Measurements from ENCODE around the gene IL4R.

The IL4R gene

DNA sequence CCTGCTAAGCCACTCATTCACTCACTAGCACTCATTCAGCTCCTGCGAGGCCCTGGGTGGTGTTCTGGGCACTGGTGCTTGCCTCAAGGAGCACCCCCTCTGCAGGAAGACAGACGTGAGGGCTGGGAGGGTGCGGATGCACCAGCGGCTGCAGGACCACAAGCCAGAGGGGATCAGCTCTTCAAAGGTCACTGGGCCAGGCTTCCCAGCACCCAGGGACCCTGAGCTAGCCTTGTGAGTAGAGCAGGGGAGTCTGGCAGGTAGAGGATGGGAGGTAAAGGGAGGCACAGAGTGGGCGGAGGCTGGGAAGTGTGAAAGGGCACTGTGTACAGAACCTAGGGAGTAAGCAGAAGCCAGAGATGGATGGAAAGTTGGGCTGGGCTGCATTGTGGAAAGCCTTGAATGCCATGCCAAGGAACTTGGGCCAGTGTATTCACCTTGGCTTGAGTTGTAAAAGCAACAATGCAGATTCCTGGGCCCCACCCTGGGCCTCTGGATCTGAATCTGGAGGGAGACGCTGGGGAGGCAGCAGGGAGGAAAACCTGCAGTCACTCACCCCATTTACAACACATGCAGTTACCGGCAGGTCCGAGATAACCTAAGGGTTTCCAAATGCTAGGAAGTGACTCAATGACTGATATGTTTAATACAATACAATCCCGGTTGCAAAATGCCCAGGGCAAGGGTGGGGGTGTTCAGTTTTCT, 1.7 kb downstream of the IL4R start:
- no peak overlapping the region for H3K4me3 ChIP-seq (IDR thresholded peaks at IDR 0.05; ENCODE audit: insufficient read depth, low read depth, low read length)
- no peak overlapping the region for H3K9ac ChIP-seq
- peak overlapping the region; percentile 87; the same call in 1 of the 2 replicates for H3K4me2 ChIP-seq
- no peak overlapping the region for H3K27ac ChIP-seq
- H3K36me3 ChIP-seq (ENCODE audit: insufficient read depth): no peaks in the 10 kb centered on the region
- TF ChIP-seq, protein P1, sequence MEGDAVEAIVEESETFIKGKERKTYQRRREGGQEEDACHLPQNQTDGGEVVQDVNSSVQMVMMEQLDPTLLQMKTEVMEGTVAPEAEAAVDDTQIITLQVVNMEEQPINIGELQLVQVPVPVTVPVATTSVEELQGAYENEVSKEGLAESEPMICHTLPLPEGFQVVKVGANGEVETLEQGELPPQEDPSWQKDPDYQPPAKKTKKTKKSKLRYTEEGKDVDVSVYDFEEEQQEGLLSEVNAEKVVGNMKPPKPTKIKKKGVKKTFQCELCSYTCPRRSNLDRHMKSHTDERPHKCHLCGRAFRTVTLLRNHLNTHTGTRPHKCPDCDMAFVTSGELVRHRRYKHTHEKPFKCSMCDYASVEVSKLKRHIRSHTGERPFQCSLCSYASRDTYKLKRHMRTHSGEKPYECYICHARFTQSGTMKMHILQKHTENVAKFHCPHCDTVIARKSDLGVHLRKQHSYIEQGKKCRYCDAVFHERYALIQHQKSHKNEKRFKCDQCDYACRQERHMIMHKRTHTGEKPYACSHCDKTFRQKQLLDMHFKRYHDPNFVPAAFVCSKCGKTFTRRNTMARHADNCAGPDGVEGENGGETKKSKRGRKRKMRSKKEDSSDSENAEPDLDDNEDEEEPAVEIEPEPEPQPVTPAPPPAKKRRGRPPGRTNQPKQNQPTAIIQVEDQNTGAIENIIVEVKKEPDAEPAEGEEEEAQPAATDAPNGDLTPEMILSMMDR (conservative IDR thresholded peaks at IDR 0.05; ENCODE audit: low read depth, low read length): no peak
- no peaks in the 10 kb centered on the region; the same call in 1 of the 2 replicates for H4K20me1 ChIP-seq (ENCODE audit: insufficient read depth)
- H3K27me3 ChIP-seq (ENCODE audit: insufficient read depth, low read depth): no peaks in the 10 kb centered on the region
- no peaks in the 10 kb centered on the region; the same call in 1 of the 2 replicates for H3K79me2 ChIP-seq (ENCODE audit: insufficient read depth, low read depth)
- peaks cover 19% of the 10 kb centered on the region for H3K4me1 ChIP-seq (ENCODE audit: low read depth, poor library complexity, severe bottlenecking)
- no peak overlapping the region for H2AFZ ChIP-seq (ENCODE audit: low read depth)

DNA sequence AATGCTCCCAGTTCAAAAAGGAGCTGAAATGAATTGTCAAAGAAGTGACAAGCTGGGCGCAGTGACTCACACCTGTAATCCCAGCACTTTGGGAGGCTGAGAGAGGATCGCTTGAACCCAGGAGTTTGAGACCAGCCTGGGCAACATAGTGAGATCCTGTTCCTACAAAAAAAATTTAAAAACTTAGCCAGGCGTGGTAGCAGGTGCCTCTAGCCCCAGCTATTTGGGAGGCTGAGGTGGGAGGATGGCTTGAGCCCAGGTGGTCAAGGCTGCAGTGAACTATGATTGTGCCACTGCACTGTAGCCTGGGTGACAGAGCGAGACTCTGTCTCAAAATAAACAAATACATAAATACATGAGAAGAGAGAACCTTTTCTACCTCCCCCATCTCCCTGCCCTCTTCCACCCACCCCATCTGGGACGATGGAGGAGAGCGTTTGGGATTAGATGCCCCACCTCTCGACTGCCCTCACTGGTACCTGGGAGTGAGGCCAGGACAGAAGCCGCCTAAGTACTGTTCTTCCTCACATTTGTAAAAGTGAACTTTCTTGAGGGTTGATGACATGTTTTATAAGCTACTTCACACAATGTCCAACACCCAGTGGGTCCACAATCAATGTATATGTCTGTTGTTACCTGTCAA, 2.4 kb downstream of the IL4R start:
- TF ChIP-seq, protein P1 (conservative IDR thresholded peaks at IDR 0.05; ENCODE audit: low read depth, low read length): no peak
- no peaks in the 10 kb centered on the region for H3K27me3 ChIP-seq (ENCODE audit: insufficient read depth, low read depth)
- peaks cover 19% of the 10 kb centered on the region for H3K4me1 ChIP-seq (ENCODE audit: low read depth, poor library complexity, severe bottlenecking)
- H3K4me2 ChIP-seq: no peak overlapping the region
- no peak overlapping the region for H2AFZ ChIP-seq (ENCODE audit: low read depth)
- no peak overlapping the region for H3K27ac ChIP-seq
- H4K20me1 ChIP-seq (ENCODE audit: insufficient read depth): no peaks in the 10 kb centered on the region; the same call in 1 of the 2 replicates
- H3K4me3 ChIP-seq (IDR thresholded peaks at IDR 0.05; ENCODE audit: insufficient read depth, low read depth, low read length): no peak overlapping the region
- H3K79me2 ChIP-seq (ENCODE audit: insufficient read depth, low read depth): no peaks in the 10 kb centered on the region; the same call in 1 of the 2 replicates
- H3K9ac ChIP-seq: no peak overlapping the region
- H3K36me3 ChIP-seq (ENCODE audit: insufficient read depth): no peaks in the 10 kb centered on the region

DNA sequence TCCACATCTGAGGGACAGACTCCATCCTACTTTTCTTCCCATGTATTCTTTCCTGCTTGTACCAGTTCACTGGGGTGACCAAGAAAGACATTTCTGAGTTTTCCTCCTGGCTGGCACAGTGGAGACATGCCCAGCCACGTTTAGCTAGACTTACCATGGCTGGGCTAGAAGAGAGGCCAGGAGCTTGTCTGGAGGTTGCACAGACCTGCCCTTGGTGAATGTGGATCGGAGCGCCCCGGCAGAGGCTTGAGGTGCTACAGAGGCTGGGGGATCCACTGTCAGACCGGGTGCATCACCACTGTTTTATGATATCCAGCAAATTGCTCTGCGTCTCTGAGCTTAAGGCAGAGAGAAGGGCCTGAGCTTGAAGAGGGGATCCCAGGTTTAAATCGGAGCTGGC, 3.5 kb downstream of the IL4R start:
- H3K4me2 ChIP-seq: no peak overlapping the region

DNA sequence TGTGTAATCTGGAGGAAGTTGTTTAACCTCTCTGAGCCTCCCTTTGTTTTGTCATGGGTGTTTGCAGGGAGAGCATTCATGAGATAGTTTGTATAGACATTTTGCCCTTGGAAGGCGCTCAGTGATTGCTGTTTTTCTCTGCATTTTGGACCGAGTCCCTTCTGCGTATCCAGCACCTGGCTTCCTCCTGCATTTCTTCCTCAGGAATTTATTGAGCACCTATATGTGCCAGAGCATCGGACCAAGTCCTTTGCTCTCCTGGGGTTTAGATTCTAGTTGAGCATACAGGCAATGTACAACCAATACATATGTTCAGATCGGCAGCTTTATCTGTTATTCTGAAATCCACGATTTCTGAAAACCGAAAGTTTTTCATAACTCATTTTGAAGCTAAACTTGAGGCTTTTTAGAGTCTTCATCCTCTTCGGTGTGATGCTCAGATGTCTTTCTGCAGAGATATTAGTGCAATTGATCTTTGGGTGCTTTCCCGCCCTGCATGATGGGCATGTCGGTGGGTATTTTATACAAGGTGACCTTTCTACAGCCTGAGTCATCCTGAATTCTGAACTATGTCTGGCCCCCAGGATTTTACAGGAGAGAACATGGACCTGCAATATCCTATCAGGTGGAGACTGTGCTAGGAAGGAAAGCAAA, 4.1 kb downstream of the IL4R start:
- TF ChIP-seq, protein P1 (conservative IDR thresholded peaks at IDR 0.05; ENCODE audit: low read depth, low read length): no peak
- H2AFZ ChIP-seq (ENCODE audit: low read depth): no peak overlapping the region
- H3K27ac ChIP-seq: no peak overlapping the region
- H3K9ac ChIP-seq: no peak overlapping the region
- H3K79me2 ChIP-seq (ENCODE audit: insufficient read depth, low read depth): no peaks in the 10 kb centered on the region; the same call in 1 of the 2 replicates
- H3K4me3 ChIP-seq (IDR thresholded peaks at IDR 0.05; ENCODE audit: insufficient read depth, low read depth, low read length): no peak overlapping the region
- peaks cover 19% of the 10 kb centered on the region for H3K4me1 ChIP-seq (ENCODE audit: low read depth, poor library complexity, severe bottlenecking)
- no peak overlapping the region for H3K4me2 ChIP-seq
- no peaks in the 10 kb centered on the region; the same call in 1 of the 2 replicates for H4K20me1 ChIP-seq (ENCODE audit: insufficient read depth)
- H3K36me3 ChIP-seq (ENCODE audit: insufficient read depth): no peaks in the 10 kb centered on the region
- H3K27me3 ChIP-seq (ENCODE audit: insufficient read depth, low read depth): no peaks in the 10 kb centered on the region

More for the DNA sequence above, 3.5 kb downstream of the IL4R start:
- no peaks in the 10 kb centered on the region; the same call in 1 of the 2 replicates for H3K79me2 ChIP-seq (ENCODE audit: insufficient read depth, low read depth)
- no peaks in the 10 kb centered on the region for H3K27me3 ChIP-seq (ENCODE audit: insufficient read depth, low read depth)
- H3K4me3 ChIP-seq (IDR thresholded peaks at IDR 0.05; ENCODE audit: insufficient read depth, low read depth, low read length): no peak overlapping the region
- TF ChIP-seq, protein P1 (conservative IDR thresholded peaks at IDR 0.05; ENCODE audit: low read depth, low read length): no peak
- H3K9ac ChIP-seq: no peak overlapping the region
- H4K20me1 ChIP-seq (ENCODE audit: insufficient read depth): no peaks in the 10 kb centered on the region; the same call in 1 of the 2 replicates
- no peak overlapping the region for H3K27ac ChIP-seq
- H3K4me1 ChIP-seq (ENCODE audit: low read depth, poor library complexity, severe bottlenecking): peaks cover 19% of the 10 kb centered on the region
- H3K36me3 ChIP-seq (ENCODE audit: insufficient read depth): no peaks in the 10 kb centered on the region
- H2AFZ ChIP-seq (ENCODE audit: low read depth): no peak overlapping the region

All from KMS-11 (cell line).